ENCODE data around the gene PDE3A. TPM values are rescaled to one million over a fixed set of nuclear protein-coding genes. Genes with fewer than 3 reads are reported as not detected.

PDE3A gene
- total RNA-seq, 1 experiment from 2014 or later = 0.36 TPM

DNA sequence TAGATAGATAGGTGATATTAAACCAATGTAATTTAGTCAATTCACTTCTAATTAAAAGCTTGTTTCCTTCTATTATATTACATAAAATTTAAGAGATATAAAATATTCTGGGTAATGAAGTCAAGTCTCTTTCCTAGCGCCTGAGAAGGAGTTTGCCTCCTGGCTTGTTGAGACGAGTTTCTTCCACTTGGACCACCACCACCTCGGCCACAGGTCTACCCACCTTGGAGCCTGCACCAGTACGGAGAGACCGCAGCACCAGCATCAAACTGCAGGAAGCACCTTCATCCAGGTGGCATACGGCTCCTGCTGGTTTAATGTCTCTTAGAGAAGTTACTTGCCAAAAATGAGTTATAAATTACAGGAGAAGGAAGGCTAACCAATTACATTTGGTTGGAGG lies 247.8 kb downstream of the PDE3A start:
- Histone ChIP-seq H3K36me3 (ENCODE audit: control insufficient read depth, insufficient read depth, low read length) (no peaks in the 10 kb centered on the region), H3K4me3 (ENCODE audit: low read depth, low read length) (no peak overlapping the region), H3K4me1 (no peaks in the 10 kb centered on the region), H3K9me3 (no peaks in the 10 kb centered on the region), H3K27me3 (replicated peaks; ENCODE audit: control insufficient read depth, insufficient read depth, low read length) (no peaks in the 10 kb centered on the region)
- intact Hi-C loops (cut with micrococcal nuclease; ENCODE audit: unreplicated experiment) = no loop called here
- Mint-ChIP-seq H3K27ac (ENCODE audit: unreplicated experiment) (no peak overlapping the region), H3K36me3 (ENCODE audit: insufficient read depth, unreplicated experiment) (no peaks in the 10 kb centered on the region), H3K27me3 (ENCODE audit: insufficient read depth, unreplicated experiment) (peaks cover 4% of the 10 kb centered on the region), H3K4me3 (ENCODE audit: unreplicated experiment) (no peak overlapping the region), H3K4me1 (ENCODE audit: low read depth, unreplicated experiment) (no peaks in the 10 kb centered on the region), H3K9me3 (ENCODE audit: unreplicated experiment) (no peaks in the 10 kb centered on the region)
- no peak for DNase-seq
- TF ChIP-seq, protein P1, sequence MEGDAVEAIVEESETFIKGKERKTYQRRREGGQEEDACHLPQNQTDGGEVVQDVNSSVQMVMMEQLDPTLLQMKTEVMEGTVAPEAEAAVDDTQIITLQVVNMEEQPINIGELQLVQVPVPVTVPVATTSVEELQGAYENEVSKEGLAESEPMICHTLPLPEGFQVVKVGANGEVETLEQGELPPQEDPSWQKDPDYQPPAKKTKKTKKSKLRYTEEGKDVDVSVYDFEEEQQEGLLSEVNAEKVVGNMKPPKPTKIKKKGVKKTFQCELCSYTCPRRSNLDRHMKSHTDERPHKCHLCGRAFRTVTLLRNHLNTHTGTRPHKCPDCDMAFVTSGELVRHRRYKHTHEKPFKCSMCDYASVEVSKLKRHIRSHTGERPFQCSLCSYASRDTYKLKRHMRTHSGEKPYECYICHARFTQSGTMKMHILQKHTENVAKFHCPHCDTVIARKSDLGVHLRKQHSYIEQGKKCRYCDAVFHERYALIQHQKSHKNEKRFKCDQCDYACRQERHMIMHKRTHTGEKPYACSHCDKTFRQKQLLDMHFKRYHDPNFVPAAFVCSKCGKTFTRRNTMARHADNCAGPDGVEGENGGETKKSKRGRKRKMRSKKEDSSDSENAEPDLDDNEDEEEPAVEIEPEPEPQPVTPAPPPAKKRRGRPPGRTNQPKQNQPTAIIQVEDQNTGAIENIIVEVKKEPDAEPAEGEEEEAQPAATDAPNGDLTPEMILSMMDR (IDR thresholded peaks at IDR 0.05; ENCODE audit: insufficient read depth in 1 of 2, low read depth in 1 of 2, low read length in 1 of 2, severe bottlenecking in 1 of 2, unreplicated experiment in 1 of 2) = no peak
- no TSS peak for BruUV-seq (replicated peaks)
- ChIA-PET CTCF (no interaction called here), POLR2A (no interaction called here)

DNA sequence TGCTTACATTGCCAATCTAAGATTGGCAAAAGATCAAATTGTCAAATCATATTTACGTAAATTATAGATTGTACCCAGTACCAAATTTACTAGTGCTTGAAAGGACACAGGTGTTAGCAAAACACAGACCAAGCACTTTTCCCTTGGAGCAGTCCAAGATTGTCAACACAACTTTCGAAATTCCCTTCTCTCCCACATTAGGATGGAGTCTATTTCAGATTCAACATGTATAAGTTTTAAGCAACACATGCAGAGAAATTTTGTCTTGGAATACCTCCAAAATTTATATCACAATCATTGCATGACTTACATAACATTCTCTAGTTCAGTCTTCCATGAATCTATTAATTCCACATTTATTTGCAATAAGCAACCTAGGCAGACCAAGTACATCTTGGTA lies 251.9 kb downstream of the PDE3A start:
- DNase-seq = no peak
- intact Hi-C loops (cut with micrococcal nuclease; ENCODE audit: unreplicated experiment) = loop anchor here (5.0 kb wide), 1 partner anchor 703 kb away; no protein-coding TSS in a partner anchor
- H3K4me3 ChIP-seq (ENCODE audit: low read depth, low read length) = no peak overlapping the region
- peaks cover 7% of the 10 kb centered on the region for H3K27me3 Mint-ChIP-seq (ENCODE audit: insufficient read depth, unreplicated experiment)
- no peak overlapping the region for H3K27ac Mint-ChIP-seq (ENCODE audit: unreplicated experiment)
- H3K4me3 Mint-ChIP-seq (ENCODE audit: unreplicated experiment) = no peak overlapping the region
- no peaks in the 10 kb centered on the region for H3K36me3 ChIP-seq (ENCODE audit: control insufficient read depth, insufficient read depth, low read length)
- H3K9me3 ChIP-seq = no peaks in the 10 kb centered on the region
- no peaks in the 10 kb centered on the region for H3K4me1 Mint-ChIP-seq (ENCODE audit: low read depth, unreplicated experiment)
- no peaks in the 10 kb centered on the region for H3K9me3 Mint-ChIP-seq (ENCODE audit: unreplicated experiment)
- POLR2A ChIA-PET = no interaction called here
- no peaks in the 10 kb centered on the region for H3K36me3 Mint-ChIP-seq (ENCODE audit: insufficient read depth, unreplicated experiment)
- no peaks in the 10 kb centered on the region for H3K4me1 ChIP-seq
- CTCF ChIA-PET = no interaction called here
- H3K27me3 ChIP-seq (replicated peaks; ENCODE audit: control insufficient read depth, insufficient read depth, low read length) = no peaks in the 10 kb centered on the region
- TF ChIP-seq, protein P1 (IDR thresholded peaks at IDR 0.05; ENCODE audit: insufficient read depth in 1 of 2, low read depth in 1 of 2, low read length in 1 of 2, severe bottlenecking in 1 of 2, unreplicated experiment in 1 of 2) = no peak
- no TSS peak for BruUV-seq (replicated peaks)

DNA sequence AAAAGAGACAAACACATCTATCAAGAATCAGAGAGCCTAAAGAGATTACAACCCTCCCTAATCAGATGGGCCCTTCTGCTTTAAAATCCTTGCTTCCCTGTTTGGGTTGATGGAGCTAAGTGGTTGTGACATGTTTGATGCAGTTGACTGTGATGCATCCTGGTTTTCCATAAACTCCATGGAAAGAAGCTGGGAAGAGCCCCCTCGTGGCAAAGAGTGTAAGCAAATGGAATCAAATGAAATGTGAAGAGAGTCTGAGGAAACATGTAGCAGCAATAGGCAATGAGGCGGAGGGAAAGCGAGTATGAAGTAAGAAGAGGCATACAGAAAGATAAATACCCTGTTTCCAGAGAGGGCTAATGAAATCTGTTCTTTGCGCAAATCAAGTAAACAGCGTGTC lies 256.4 kb downstream of the PDE3A start:
- BruUV-seq (replicated peaks) = no TSS peak
- ChIA-PET CTCF (no interaction called here), POLR2A (no interaction called here)
- Mint-ChIP-seq H3K27me3 (ENCODE audit: insufficient read depth, unreplicated experiment) (peaks cover 3% of the 10 kb centered on the region), H3K36me3 (ENCODE audit: insufficient read depth, unreplicated experiment) (no peaks in the 10 kb centered on the region), H3K27ac (ENCODE audit: unreplicated experiment) (no peak overlapping the region), H3K4me1 (ENCODE audit: low read depth, unreplicated experiment) (peaks cover 14% of the 10 kb centered on the region), H3K9me3 (ENCODE audit: unreplicated experiment) (no peaks in the 10 kb centered on the region), H3K4me3 (ENCODE audit: unreplicated experiment) (no peak overlapping the region)
- Histone ChIP-seq H3K27me3 (replicated peaks; ENCODE audit: control insufficient read depth, insufficient read depth, low read length) (no peaks in the 10 kb centered on the region), H3K4me1 (peaks cover 11% of the 10 kb centered on the region; the same call in 1 of the 2 replicates), H3K4me3 (ENCODE audit: low read depth, low read length) (no peak overlapping the region), H3K36me3 (ENCODE audit: control insufficient read depth, insufficient read depth, low read length) (no peaks in the 10 kb centered on the region), H3K9me3 (no peaks in the 10 kb centered on the region)
- peak in 1 of 2 experiments; percentile 55 for DNase-seq
- intact Hi-C loops (cut with micrococcal nuclease; ENCODE audit: unreplicated experiment) = loop anchor here (5.0 kb wide), 1 partner anchor 707 kb away; no protein-coding TSS in a partner anchor
- TF ChIP-seq, protein P1 (IDR thresholded peaks at IDR 0.05; ENCODE audit: insufficient read depth in 1 of 2, low read depth in 1 of 2, low read length in 1 of 2, severe bottlenecking in 1 of 2, unreplicated experiment in 1 of 2) = peak; percentile 40 to 63
